Bronchial epithelial cell (primary cell): Measurements from ENCODE around the gene MECR. TPM values are rescaled to one million over a fixed set of nuclear protein-coding genes. Genes with fewer than 3 reads are reported as not detected.
"Not testable (repeated sequence)": the region's sequence is repeated elsewhere in the genome, so short reads cannot be mapped to it uniquely, and the experiment has no call there.

Source experiments
- DNase-seq: peaks from one replicate; pipeline ENCODE4 v3.0.0-alpha.2; 2010; ENCODE audit warnings: low read depth
- FAIRE-seq: peaks from 2 replicates; lab custom pipeline; 2011; peaks lifted over from hg19 to GRCh38; lab: Jason Lieb, UNC
- H3K27me3 ChIP-seq: 2 replicates; pipeline ENCODE4 v1.5.1; 2011; ENCODE audit warnings: low read length; ENCODE audit not compliant: control insufficient read depth, insufficient read depth
- H3K36me3 ChIP-seq: 2 replicates; pipeline ENCODE4 v1.5.1; 2011; ENCODE audit warnings: low read length; ENCODE audit not compliant: control insufficient read depth, insufficient read depth
- H3K4me3 ChIP-seq: 2 replicates; pipeline ENCODE4 v1.5.1; 2011; ENCODE audit warnings: mild to moderate bottlenecking, low read depth, low read length, control low read depth
- CTCF ChIP-seq: IDR thresholded peaks from 2 replicates; pipeline ENCODE4 v1.5.1; 2011; ENCODE audit warnings: mild to moderate bottlenecking, moderate library complexity, low read length, control low read depth, inconsistent platforms; ENCODE audit not compliant: insufficient read depth, severe bottlenecking
- total RNA-seq: library from RNA; depleted of rRNA; stranded (reverse); fragments of >200 nt; gene quantifications from 2 replicates; pipeline ENCODE4 v1.2.1, GENCODE V29; 2014

The MECR gene
- total RNA-seq, 1 donor from 2014 or later = 28.2 TPM

GRCh38 chr1:29152046-29152805 is 78.5 kb downstream of the MECR start:
- peaks cover 32% of the 10 kb centered on the region for H3K36me3 ChIP-seq
- H3K4me3 ChIP-seq = no peak overlapping the region
- no peaks in the 10 kb centered on the region for H3K27me3 ChIP-seq
- DNase-seq = no peak
- FAIRE-seq = no peak
- no peak for TF ChIP-seq CTCF

GRCh38 chr1:29150346-29150745 is 80.4 kb downstream of the MECR start:
- H3K27me3 ChIP-seq, FAIRE-seq, DNase-seq, H3K4me3 ChIP-seq: not testable (repeated sequence)
- peaks cover 33% of the 10 kb centered on the region for H3K36me3 ChIP-seq

- no peak for TF ChIP-seq CTCF
- Histone ChIP-seq H3K36me3 (peaks cover 30% of the 10 kb centered on the region), H3K27me3 (no peaks in the 10 kb centered on the region), H3K4me3 (no peak overlapping the region)
- DNase-seq (no peak), FAIRE-seq (no peak)
Observed at GRCh38 chr1:29148656-29149491, 81.9 kb downstream of the MECR start.

- Histone ChIP-seq H3K36me3 (peaks cover 18% of the 10 kb centered on the region), H3K27me3 (no peaks in the 10 kb centered on the region), H3K4me3 (no peak overlapping the region)
- DNase-seq = peak; percentile 34
- no peak for TF ChIP-seq CTCF
- FAIRE-seq = peak; percentile 7
Observed at GRCh38 chr1:29145739-29146437, 84.8 kb downstream of the MECR start.

- H3K4me3 ChIP-seq = no peak overlapping the region
- DNase-seq (no peak), FAIRE-seq (no peak)
- H3K27me3 ChIP-seq = no peaks in the 10 kb centered on the region
- H3K36me3 ChIP-seq = peaks cover 14% of the 10 kb centered on the region
- no peak for TF ChIP-seq CTCF
Observed at GRCh38 chr1:29144178-29144577, 86.6 kb downstream of the MECR start.

GRCh38 chr1:29142714-29143113 is 88.0 kb downstream of the MECR start:
- Histone ChIP-seq H3K27me3 (no peaks in the 10 kb centered on the region), H3K36me3 (peaks cover 3% of the 10 kb centered on the region), H3K4me3 (no peak overlapping the region)
- FAIRE-seq (no peak), DNase-seq (no peak)
- no peak for TF ChIP-seq CTCF
